NB4 (cell line): ENCODE measurements around the gene GALNT17.

Source experiments
- DNase-seq: peaks from one replicate; pipeline ENCODE4 v3.0.0; 2010; ENCODE audit warnings: low read depth
- H3K4me3 ChIP-seq: one replicate; pipeline ENCODE4 v1.5.1; 2011; ENCODE audit warnings: mild to moderate bottlenecking, low read depth, low read length, moderate library complexity
- MYC ChIP-seq: IDR thresholded peaks from 2 replicates; pipeline ENCODE4 v1.6.1; 2011; ENCODE audit warnings: low read depth, low read length
- POLR2A ChIP-seq: IDR thresholded peaks from 2 replicates; pipeline ENCODE4 v1.6.1; 2011; ENCODE audit warnings: mild to moderate bottlenecking; ENCODE audit not compliant: insufficient read length; ENCODE audit errors: extremely low read depth
- TF ChIP-seq, protein P1 (sequence below): IDR thresholded peaks from one replicate; pipeline ENCODE4 v1.5.1; 2012; ENCODE audit warnings: low read depth, low read length
- TF ChIP-seq, protein P2 (sequence below): IDR thresholded peaks from 2 replicates; pipeline ENCODE4 v1.6.1; 2011; ENCODE audit warnings: low read depth, low read length

GALNT17 gene

DNA sequence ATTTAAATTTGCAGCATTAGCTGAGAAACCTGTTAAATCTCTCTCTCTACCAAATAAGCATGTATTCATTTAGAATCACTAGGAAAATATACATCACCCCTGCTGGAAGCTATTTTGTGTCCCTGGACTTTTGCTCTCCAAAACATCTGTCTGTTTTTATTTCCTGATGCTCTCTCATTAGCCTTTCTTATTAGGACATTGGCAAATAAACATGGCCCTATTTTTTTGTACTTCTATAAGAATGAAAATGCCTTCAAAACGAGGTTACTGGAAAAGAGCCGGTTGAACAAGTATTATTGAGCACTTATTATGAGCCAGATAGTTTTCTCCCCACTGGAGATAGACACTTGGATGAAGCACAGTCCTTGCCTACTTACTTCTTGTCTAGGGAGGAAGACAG is 206.9 kb downstream of the GALNT17 start:
- no peak overlapping the region for H3K4me3 ChIP-seq
- no peak for DNase-seq
- TF ChIP-seq POLR2A (no peak), MYC (no peak)
- TF ChIP-seq, protein P1, sequence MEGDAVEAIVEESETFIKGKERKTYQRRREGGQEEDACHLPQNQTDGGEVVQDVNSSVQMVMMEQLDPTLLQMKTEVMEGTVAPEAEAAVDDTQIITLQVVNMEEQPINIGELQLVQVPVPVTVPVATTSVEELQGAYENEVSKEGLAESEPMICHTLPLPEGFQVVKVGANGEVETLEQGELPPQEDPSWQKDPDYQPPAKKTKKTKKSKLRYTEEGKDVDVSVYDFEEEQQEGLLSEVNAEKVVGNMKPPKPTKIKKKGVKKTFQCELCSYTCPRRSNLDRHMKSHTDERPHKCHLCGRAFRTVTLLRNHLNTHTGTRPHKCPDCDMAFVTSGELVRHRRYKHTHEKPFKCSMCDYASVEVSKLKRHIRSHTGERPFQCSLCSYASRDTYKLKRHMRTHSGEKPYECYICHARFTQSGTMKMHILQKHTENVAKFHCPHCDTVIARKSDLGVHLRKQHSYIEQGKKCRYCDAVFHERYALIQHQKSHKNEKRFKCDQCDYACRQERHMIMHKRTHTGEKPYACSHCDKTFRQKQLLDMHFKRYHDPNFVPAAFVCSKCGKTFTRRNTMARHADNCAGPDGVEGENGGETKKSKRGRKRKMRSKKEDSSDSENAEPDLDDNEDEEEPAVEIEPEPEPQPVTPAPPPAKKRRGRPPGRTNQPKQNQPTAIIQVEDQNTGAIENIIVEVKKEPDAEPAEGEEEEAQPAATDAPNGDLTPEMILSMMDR: no peak
- TF ChIP-seq, protein P2, sequence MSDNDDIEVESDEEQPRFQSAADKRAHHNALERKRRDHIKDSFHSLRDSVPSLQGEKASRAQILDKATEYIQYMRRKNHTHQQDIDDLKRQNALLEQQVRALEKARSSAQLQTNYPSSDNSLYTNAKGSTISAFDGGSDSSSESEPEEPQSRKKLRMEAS: no peak

DNA sequence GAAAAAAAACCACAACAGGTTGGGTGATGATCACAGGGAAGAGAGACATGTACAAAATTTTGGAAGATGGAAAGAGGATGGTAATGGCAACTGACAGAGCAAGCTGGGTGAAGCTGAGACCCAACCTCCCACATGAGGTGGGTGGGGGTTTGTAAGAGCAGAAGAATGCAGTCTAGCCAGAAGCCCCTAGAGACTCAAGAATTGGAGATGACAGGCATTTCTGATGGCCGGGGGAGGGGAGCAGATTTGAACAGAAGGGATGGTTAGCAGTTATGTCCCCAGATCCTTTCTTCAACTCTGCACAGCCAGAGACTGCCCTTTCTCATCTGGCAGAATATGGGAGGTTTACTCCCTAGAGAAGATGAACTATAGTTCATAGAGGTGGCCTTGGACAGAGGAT is 208.0 kb downstream of the GALNT17 start:
- no peak for DNase-seq
- no peak overlapping the region for H3K4me3 ChIP-seq
- TF ChIP-seq MYC: no peak
- TF ChIP-seq, protein P2: no peak
- TF ChIP-seq, protein P1: no peak
- no peak for TF ChIP-seq POLR2A

DNA sequence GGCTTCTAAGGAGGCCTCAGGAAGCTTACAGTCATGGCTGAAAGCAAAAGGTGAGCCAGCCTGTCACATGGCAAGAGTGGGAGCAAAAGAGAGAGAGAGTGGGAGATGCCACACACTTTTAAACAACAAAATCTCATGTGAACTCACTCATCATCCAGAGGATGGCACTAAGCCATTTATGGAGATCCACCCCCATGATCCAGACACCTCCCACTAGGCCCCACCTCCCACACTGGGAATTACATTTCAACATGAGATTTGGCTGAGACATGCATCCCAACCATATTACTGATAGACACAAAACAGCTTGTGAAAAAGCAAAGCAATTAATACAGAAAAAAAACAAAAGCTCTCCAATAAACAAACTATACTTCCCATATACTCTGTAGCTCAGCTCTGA is 210.3 kb downstream of the GALNT17 start:
- H3K4me3 ChIP-seq: no peak overlapping the region
- TF ChIP-seq, protein P2: no peak
- no peak for TF ChIP-seq POLR2A
- TF ChIP-seq, protein P1: no peak
- no peak for TF ChIP-seq MYC
- DNase-seq: no peak

DNA sequence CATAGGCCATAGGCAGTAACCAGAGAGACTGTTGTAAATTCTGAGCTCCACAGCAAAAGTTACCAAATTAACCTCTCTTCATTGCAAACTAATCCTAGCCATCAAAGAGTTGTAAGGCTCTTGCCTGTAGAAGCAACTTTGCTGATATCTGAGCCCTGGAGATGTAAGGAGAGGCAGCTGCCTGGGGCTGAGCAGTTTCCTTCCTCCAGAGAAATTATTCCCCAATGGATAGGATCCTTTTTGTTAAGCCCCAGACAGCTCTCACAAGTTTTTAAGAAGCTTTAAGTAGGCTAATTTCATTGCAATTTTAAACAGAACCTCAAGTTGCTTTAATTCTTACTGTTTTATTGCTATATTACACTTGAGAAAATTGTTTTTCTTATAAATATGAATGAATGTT is 211.1 kb downstream of the GALNT17 start:
- TF ChIP-seq MYC (no peak), POLR2A (no peak)
- TF ChIP-seq, protein P2: no peak
- TF ChIP-seq, protein P1: no peak
- DNase-seq: no peak
- H3K4me3 ChIP-seq: no peak overlapping the region

DNA sequence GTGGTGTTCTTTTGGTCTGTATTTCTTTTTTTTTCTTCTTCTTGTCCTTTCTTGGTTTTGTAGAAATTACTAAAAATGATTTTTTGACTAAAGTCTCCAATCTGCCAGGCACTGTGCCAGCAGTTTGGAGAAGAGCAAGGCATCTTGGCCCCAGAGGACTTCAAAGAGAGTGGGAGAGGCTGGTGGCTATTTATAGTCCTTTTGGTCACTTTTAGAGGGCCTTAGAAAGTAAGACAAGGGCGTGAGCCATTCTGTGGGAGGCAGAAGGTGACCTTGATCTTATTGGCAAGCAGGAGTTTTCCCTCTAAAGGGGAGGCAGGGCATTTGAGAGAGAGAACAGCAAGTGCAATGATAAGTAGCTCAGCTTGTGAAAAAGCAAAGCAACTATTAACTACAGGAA is 211.9 kb downstream of the GALNT17 start:
- no peak overlapping the region for H3K4me3 ChIP-seq
- no peak for DNase-seq
- TF ChIP-seq, protein P2: no peak
- TF ChIP-seq MYC (no peak), POLR2A (no peak)
- TF ChIP-seq, protein P1: no peak
